SK-N-MC (cell line): Measurements from ENCODE around the gene RASEF.

Source experiments
- EZH2 ChIP-seq: fragments of 200-600 bp; sonication (generic); IDR thresholded peaks from one replicate; pipeline ENCODE4 v1.6.1; 2017; ENCODE audit warnings: antibody characterized with exemption
- POLR2AphosphoS5 ChIP-seq: IDR thresholded peaks from 2 replicates; pipeline ENCODE4 v1.6.1; 2012; ENCODE audit warnings: mild to moderate bottlenecking, low read depth, low read length, borderline replicate concordance

GRCh38 chr9:83015897-83016296 lies 47.0 kb downstream of the RASEF start:
- TF ChIP-seq EZH2 (no peak), POLR2AphosphoS5 (no peak)
